ENCODE data around the gene CLEC2L.

DNA sequence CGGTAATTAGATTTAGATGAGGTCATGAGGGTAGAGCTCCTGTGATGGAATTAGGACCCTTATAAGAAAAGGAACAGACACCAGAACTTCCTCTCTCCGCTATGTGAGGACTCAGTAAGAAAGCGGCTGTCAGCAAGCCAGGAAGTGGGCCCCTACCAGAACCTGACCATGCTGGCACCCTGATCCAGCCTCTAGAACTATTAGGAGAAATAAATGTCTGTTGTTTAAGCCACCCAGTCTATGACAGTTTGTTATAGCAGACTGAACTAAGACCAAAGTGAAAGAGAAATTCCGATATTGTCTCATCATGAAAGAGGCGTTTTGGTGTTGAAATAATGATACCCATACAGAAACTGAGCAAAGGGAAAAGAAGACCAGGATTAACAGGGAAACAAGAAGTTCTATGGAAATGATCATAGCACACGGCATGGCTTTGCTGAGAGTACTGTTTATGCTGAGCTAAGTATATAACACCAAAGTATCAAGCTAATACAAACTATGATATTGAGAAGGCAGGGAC, 9.2 kb downstream of the CLEC2L start:
- TF ChIP-seq POLR2A (IDR thresholded peaks at IDR 0.05): no peak
- TF ChIP-seq CTCF (IDR thresholded peaks at IDR 0.05 in 8 of 11, conservative IDR thresholded peaks at IDR 0.05 in 3 of 11): no peak
